Loucy (cell line): ENCODE measurements around the gene LRRC61.

ENCODE experiments used
- H2AFZ ChIP-seq: fragments of 200-600 bp; sonication (generic); 2 replicates; pipeline ENCODE4 v1.6.0; 2016; ENCODE audit warnings: antibody characterized with exemption, mild to moderate bottlenecking, low read length, moderate library complexity
- H3F3A ChIP-seq: fragments of 200-600 bp; 2 replicates; pipeline ENCODE4 v1.6.0; 2016; ENCODE audit warnings: antibody characterized with exemption, low read depth, mild to moderate bottlenecking
- H3K27me3 ChIP-seq: fragments of 200-600 bp; sonication (generic); 2 replicates; pipeline ENCODE4 v1.6.1; 2014; ENCODE audit warnings: low read length, mild to moderate bottlenecking; ENCODE audit not compliant: insufficient read depth, poor library complexity, severe bottlenecking
- H3K36me3 ChIP-seq: fragments of 200-600 bp; sonication (generic); 2 replicates; pipeline ENCODE4 v1.6.1; 2016; ENCODE audit warnings: low read length; ENCODE audit not compliant: insufficient read depth
- H3K4me1 ChIP-seq: fragments of 200-600 bp; sonication (generic); 2 replicates; pipeline ENCODE4 v1.5.1; 2014; ENCODE audit warnings: low read length, mild to moderate bottlenecking; ENCODE audit not compliant: insufficient read depth, poor library complexity, severe bottlenecking
- H3K4me2 ChIP-seq: fragments of 200-600 bp; sonication (generic); 2 replicates; pipeline ENCODE4 v1.6.0; 2014; ENCODE audit warnings: antibody characterized with exemption, low read length, low read depth, mild to moderate bottlenecking; ENCODE audit not compliant: poor library complexity, severe bottlenecking
- H3K4me3 ChIP-seq: fragments of 200-600 bp; sonication (generic); 2 replicates; pipeline ENCODE4 v1.5.1; 2014; ENCODE audit warnings: low read length, mild to moderate bottlenecking, mixed read lengths; ENCODE audit not compliant: poor library complexity, severe bottlenecking
- H3K79me2 ChIP-seq: fragments of 200-600 bp; sonication (generic); 2 replicates; pipeline ENCODE4 v1.6.1; 2014; ENCODE audit warnings: low read length; ENCODE audit not compliant: insufficient read depth
- H3K9ac ChIP-seq: fragments of 200-600 bp; sonication (generic); 2 replicates; pipeline ENCODE4 v1.6.0; 2014; ENCODE audit warnings: mild to moderate bottlenecking, low read depth, low read length, moderate library complexity; ENCODE audit not compliant: poor library complexity, severe bottlenecking
- H3K9me2 ChIP-seq: fragments of 200-600 bp; sonication (generic); replicated peaks from 2 replicates; pipeline ENCODE4 v1.6.1; 2016; ENCODE audit warnings: low read depth, low read length, mixed read lengths
- H3K9me3 ChIP-seq: fragments of 200-600 bp; sonication (generic); 2 replicates; pipeline ENCODE4 v1.6.1; 2014; ENCODE audit warnings: mild to moderate bottlenecking, antibody characterized with exemption, low read length, low read depth; ENCODE audit not compliant: insufficient read depth
- H4K20me1 ChIP-seq: fragments of 200-600 bp; sonication (generic); 2 replicates; pipeline ENCODE4 v1.6.0; 2014; ENCODE audit warnings: antibody characterized with exemption, low read length, mild to moderate bottlenecking; ENCODE audit not compliant: insufficient read depth, poor library complexity, severe bottlenecking
- EZH2phosphoT487 ChIP-seq: fragments of 200-600 bp; IDR thresholded peaks from 2 replicates; pipeline ENCODE4 v1.6.1; 2018; ENCODE audit warnings: antibody characterized with exemption, mild to moderate bottlenecking, moderate library complexity, borderline replicate concordance
- TF ChIP-seq, protein P1 (sequence below): fragments of 200-600 bp; sonication (generic); conservative IDR thresholded peaks from 2 replicates; pipeline ENCODE4 v1.5.1; 2014; ENCODE audit warnings: mild to moderate bottlenecking, antibody characterized with exemption, low read length

LRRC61 gene

DNA sequence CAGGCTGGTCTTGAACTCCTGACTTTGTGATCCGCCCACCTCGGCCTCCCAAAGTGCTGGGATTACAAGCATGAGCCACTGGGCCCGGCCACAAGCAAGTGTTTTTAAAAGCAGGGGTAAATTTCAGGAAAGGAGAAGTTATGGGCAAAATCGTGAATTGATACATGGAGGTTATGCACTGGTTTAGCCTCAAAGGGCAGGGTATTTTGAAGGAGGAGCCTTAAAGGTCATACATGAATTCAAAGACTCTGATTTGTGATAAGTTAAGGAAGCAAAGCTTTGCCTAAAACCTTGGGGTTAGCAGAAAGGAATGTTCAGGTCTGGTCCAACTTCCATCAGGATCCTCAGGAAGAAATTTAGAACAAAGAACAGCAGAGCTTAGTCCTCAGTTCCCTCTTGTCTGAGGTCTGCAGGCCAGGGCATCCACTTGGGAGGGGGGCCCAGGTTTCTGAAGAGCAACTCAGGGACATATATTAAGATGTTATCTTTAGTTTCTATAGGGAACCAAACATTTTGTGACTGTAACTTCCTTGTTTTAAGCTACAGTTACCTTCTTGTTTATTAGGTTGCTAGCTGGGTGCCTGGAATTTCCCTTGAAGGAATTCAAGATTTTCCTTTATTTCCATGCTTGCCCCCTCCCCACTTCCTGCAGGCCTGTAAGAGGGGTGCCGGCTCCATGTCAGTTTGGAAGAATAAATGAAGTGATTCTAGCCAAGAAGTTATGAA lies 42.7 kb downstream of the LRRC61 start:
- Histone ChIP-seq H3K4me3 (no peak overlapping the region), H3K36me3 (no peaks in the 10 kb centered on the region), H2AFZ (no peak overlapping the region), H4K20me1 (peaks cover 19% of the 10 kb centered on the region), H3K9me2 (no peaks in the 10 kb centered on the region), H3K4me1 (peaks cover 62% of the 10 kb centered on the region), H3K4me2 (peak overlapping the region; percentile 11), H3F3A (0 out of 2 replicates have a peak, but pooled peaks cover 8% of the 10 kb centered on the region), H3K9me3 (no peaks in the 10 kb centered on the region), H3K79me2 (peaks cover 33% of the 10 kb centered on the region), H3K9ac (peak overlapping the region; percentile 35), H3K27me3 (peaks cover 6% of the 10 kb centered on the region)
- no peak for TF ChIP-seq EZH2phosphoT487
- TF ChIP-seq, protein P1, sequence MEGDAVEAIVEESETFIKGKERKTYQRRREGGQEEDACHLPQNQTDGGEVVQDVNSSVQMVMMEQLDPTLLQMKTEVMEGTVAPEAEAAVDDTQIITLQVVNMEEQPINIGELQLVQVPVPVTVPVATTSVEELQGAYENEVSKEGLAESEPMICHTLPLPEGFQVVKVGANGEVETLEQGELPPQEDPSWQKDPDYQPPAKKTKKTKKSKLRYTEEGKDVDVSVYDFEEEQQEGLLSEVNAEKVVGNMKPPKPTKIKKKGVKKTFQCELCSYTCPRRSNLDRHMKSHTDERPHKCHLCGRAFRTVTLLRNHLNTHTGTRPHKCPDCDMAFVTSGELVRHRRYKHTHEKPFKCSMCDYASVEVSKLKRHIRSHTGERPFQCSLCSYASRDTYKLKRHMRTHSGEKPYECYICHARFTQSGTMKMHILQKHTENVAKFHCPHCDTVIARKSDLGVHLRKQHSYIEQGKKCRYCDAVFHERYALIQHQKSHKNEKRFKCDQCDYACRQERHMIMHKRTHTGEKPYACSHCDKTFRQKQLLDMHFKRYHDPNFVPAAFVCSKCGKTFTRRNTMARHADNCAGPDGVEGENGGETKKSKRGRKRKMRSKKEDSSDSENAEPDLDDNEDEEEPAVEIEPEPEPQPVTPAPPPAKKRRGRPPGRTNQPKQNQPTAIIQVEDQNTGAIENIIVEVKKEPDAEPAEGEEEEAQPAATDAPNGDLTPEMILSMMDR = no peak

DNA sequence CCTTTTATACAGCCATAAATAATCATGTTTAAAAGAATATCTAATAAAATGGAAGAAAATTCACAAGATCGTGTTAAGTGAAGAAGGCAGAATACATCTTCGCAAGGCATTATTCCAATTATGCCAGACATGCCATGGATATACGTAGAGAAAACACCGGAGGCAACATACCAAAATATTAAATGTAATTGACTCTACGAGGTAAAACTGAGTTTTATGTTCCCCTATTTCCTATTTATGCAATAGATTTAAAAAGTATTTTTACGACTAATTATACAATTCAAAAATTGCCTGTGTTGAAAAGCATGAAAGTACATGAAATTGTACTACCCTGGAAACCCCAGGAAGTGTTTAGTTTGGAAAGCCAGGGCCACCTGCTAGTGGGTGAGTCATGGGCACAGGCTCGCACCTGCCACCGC lies 44.5 kb downstream of the LRRC61 start:
- no peak for TF ChIP-seq EZH2phosphoT487
- TF ChIP-seq, protein P1 = no peak
- H3K36me3 ChIP-seq = peaks cover 3% of the 10 kb centered on the region; the same call in 1 of the 2 replicates
- H3K9me2 ChIP-seq = no peaks in the 10 kb centered on the region
- H3K4me3 ChIP-seq = peak overlapping the region; percentile 99
- no peaks in the 10 kb centered on the region for H3K9me3 ChIP-seq
- H3K4me2 ChIP-seq = peak overlapping the region; percentile 89
- peaks cover 57% of the 10 kb centered on the region for H3K4me1 ChIP-seq
- H4K20me1 ChIP-seq = peaks cover 35% of the 10 kb centered on the region
- 0 out of 2 replicates have a peak, but pooled peaks cover 8% of the 10 kb centered on the region for H3F3A ChIP-seq
- H3K9ac ChIP-seq = peak overlapping the region; percentile 100
- peaks cover 51% of the 10 kb centered on the region for H3K79me2 ChIP-seq
- H2AFZ ChIP-seq = peak overlapping the region; percentile 9; the same call in 1 of the 2 replicates
- H3K27me3 ChIP-seq = peaks cover 6% of the 10 kb centered on the region

DNA sequence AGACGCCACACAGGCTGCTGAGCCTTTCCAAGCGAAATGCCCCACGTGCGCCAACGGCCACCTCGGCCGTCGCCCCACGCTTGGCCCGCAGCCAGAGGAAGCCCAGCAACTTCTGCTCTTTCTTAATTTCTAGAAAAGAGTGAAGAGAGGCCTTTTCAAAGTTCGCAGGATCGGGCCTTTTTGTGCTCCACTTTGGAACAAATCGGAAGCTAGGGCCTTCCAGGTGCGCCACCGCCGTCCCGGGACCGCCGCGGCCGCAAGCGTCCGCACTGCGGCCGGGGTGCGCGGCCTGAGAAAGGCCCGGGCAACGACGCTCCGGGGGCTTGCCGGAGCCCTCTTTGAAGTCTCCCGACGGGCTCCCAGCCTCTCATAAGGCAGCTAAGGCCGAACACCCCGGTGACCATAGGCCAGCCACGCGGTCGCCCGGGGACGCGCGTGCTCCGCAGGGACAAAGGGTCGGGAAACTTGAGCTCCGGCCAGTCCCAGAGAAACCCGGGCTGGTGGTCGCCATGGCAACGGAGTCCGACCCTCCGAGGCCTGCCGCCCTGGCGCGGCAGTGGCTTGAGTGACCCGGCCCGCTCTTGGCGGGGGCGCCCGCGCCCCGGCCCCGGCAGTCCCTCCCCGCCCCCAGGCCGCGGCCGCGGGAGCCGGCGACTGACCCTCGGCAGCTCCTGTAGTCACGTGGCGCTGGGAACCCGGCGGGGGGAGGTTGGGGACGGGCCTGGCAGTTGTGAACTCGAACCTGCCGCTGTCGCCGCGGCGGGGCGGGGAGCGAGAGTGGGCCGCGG lies 45.1 kb downstream of the LRRC61 start, which contains the start of gene REPIN1:
Gene REPIN1 (plus strand): TSS at position 727 of the 788 bp plus-strand sequence. CDS start 890 bp downstream, outside the sequence.
- no peaks in the 10 kb centered on the region for H3K9me3 ChIP-seq
- peak within 1 kb of the TSS; percentile 9; the same call in 1 of the 2 replicates for H2AFZ ChIP-seq
- 0 out of 2 replicates have a peak, but pooled peaks cover 8% of the 10 kb centered on the region for H3F3A ChIP-seq
- TF ChIP-seq EZH2phosphoT487 = no peak
- TF ChIP-seq, protein P1 = no peak
- peak within 1 kb of the TSS; percentile 100 for H3K9ac ChIP-seq
- H3K9me2 ChIP-seq = no peaks in the 10 kb centered on the region
- peak within 1 kb of the TSS; percentile 89 for H3K4me2 ChIP-seq
- peaks cover 53% of the 10 kb centered on the region for H3K4me1 ChIP-seq
- H3K36me3 ChIP-seq = peaks cover 9% of the 10 kb centered on the region; the same call in 1 of the 2 replicates
- peaks cover 57% of the 10 kb centered on the region for H3K79me2 ChIP-seq
- H3K4me3 ChIP-seq = peak within 1 kb of the TSS; percentile 99
- peaks cover 41% of the 10 kb centered on the region for H4K20me1 ChIP-seq
- peaks cover 6% of the 10 kb centered on the region for H3K27me3 ChIP-seq
